Osteoblast (primary cell): ENCODE results near the gene ACTR3C. TPM values are rescaled to one million over a fixed set of nuclear protein-coding genes. Genes with fewer than 3 reads are reported as not detected.
"Not testable (repeated sequence)": the region's sequence is repeated elsewhere in the genome, so short reads cannot be mapped to it uniquely, and the experiment has no call there.

Experiments
- DNase-seq: peaks from one replicate; pipeline ENCODE4 v3.0.0; 2011; ENCODE audit warnings: low spot score, mixed read lengths; ENCODE audit not compliant: insufficient read length; ENCODE audit errors: missing footprints
- H2AFZ ChIP-seq: 2 replicates; pipeline ENCODE4 v1.6.0; 2011; ENCODE audit warnings: mild to moderate bottlenecking, low read length
- H3K27ac ChIP-seq: 2 replicates; pipeline ENCODE4 v1.5.1; 2011; ENCODE audit warnings: mild to moderate bottlenecking, low read depth, low read length, moderate library complexity
- H3K27me3 ChIP-seq: 2 replicates; pipeline ENCODE4 v1.6.0; 2012; ENCODE audit warnings: mild to moderate bottlenecking, control low read depth, inconsistent platforms, low read length, moderate library complexity; ENCODE audit not compliant: insufficient read depth
- H3K36me3 ChIP-seq: 2 replicates; pipeline ENCODE4 v1.5.1; 2011; ENCODE audit warnings: mild to moderate bottlenecking, low read length, control low read depth, moderate library complexity; ENCODE audit not compliant: insufficient read depth
- H3K4me1 ChIP-seq: 2 replicates; pipeline ENCODE4 v1.5.1; 2011; ENCODE audit warnings: mild to moderate bottlenecking, low read length, control low read depth, moderate library complexity; ENCODE audit not compliant: insufficient read depth
- H3K4me2 ChIP-seq: 2 replicates; pipeline ENCODE4 v1.6.0; 2011; ENCODE audit warnings: mild to moderate bottlenecking, low read length; ENCODE audit not compliant: insufficient read depth
- H3K4me3 ChIP-seq: fragments of 200-600 bp; sonication (generic); 3 replicates; pipeline ENCODE4 v1.5.1; 2012; ENCODE audit warnings: mild to moderate bottlenecking, low read length, inconsistent platforms; ENCODE audit not compliant: insufficient read depth
- H3K79me2 ChIP-seq: 2 replicates; pipeline ENCODE4 v1.6.0; 2012; ENCODE audit warnings: mild to moderate bottlenecking, low read length, control low read depth, inconsistent platforms; ENCODE audit not compliant: insufficient read depth
- H3K9me3 ChIP-seq: 2 replicates; pipeline ENCODE4 v1.5.1; 2011; ENCODE audit warnings: low read depth, low read length, control low read depth
- H4K20me1 ChIP-seq: 2 replicates; pipeline ENCODE4 v1.6.0; 2012; ENCODE audit warnings: mild to moderate bottlenecking, low read length, control low read depth; ENCODE audit not compliant: insufficient read depth
- CTCF ChIP-seq: IDR thresholded peaks from 2 replicates; pipeline ENCODE4 v1.5.1; 2011; ENCODE audit warnings: mild to moderate bottlenecking, low read depth, low read length, moderate library complexity; ENCODE audit errors: extremely low read depth
- total RNA-seq: library from RNA; depleted of rRNA; stranded (reverse); fragments of >200 nt; gene quantifications from 2 replicates; pipeline ENCODE4 v1.2.3, GENCODE V29; 2012

Gene ACTR3C
- total RNA-seq, 1 donor, result 1.8 TPM

- H3K36me3 ChIP-seq, result no peaks in the 10 kb centered on the region
- no peak overlapping the region for H2AFZ ChIP-seq
- no peak overlapping the region for H3K27ac ChIP-seq
- H3K9me3 ChIP-seq, result no peaks in the 10 kb centered on the region
- H3K4me1 ChIP-seq, result no peaks in the 10 kb centered on the region
- H4K20me1 ChIP-seq, result no peaks in the 10 kb centered on the region
- no peaks in the 10 kb centered on the region for H3K79me2 ChIP-seq
- DNase-seq, result no peak
- no peak overlapping the region for H3K4me2 ChIP-seq
- TF ChIP-seq CTCF, result no peak
- no peaks in the 10 kb centered on the region for H3K27me3 ChIP-seq
- no peak overlapping the region for H3K4me3 ChIP-seq
Measured at GRCh38 chr7:150317748-150318444, 5.4 kb downstream of the ACTR3C start.

GRCh38 chr7:150316987-150317386, 6.4 kb downstream of the ACTR3C start:
- not testable (repeated sequence) for H3K27ac ChIP-seq, DNase-seq, H3K4me2 ChIP-seq, H3K79me2 ChIP-seq, H4K20me1 ChIP-seq, H3K36me3 ChIP-seq, H3K4me3 ChIP-seq, H2AFZ ChIP-seq, H3K27me3 ChIP-seq, H3K9me3 ChIP-seq, H3K4me1 ChIP-seq

GRCh38 chr7:150314639-150315239, 8.6 kb downstream of the ACTR3C start:
- H3K27me3 ChIP-seq, result no peaks in the 10 kb centered on the region
- no peaks in the 10 kb centered on the region for H3K4me1 ChIP-seq
- H2AFZ ChIP-seq, result no peak overlapping the region
- no peak overlapping the region for H3K27ac ChIP-seq
- H3K79me2 ChIP-seq, result no peaks in the 10 kb centered on the region
- no peak overlapping the region for H3K4me3 ChIP-seq
- no peak overlapping the region for H3K4me2 ChIP-seq
- no peaks in the 10 kb centered on the region for H4K20me1 ChIP-seq
- H3K36me3 ChIP-seq, result no peaks in the 10 kb centered on the region
- no peaks in the 10 kb centered on the region for H3K9me3 ChIP-seq
- DNase-seq, result no peak
- no peak for TF ChIP-seq CTCF

GRCh38 chr7:150313870-150314269, 9.5 kb downstream of the ACTR3C start:
- TF ChIP-seq CTCF, result no peak
- no peaks in the 10 kb centered on the region for H3K9me3 ChIP-seq

More at GRCh38 chr7:150313870-150314269, 9.5 kb downstream of the ACTR3C start:
- Histone ChIP-seq H2AFZ (no peak overlapping the region), H3K36me3 (no peaks in the 10 kb centered on the region), H3K27me3 (no peaks in the 10 kb centered on the region), H3K4me1 (no peaks in the 10 kb centered on the region), H3K4me2 (no peak overlapping the region), H3K4me3 (no peak overlapping the region), H3K27ac (no peak overlapping the region), H4K20me1 (no peaks in the 10 kb centered on the region), H3K79me2 (no peaks in the 10 kb centered on the region)
- DNase-seq, result no peak
